Skeletal muscle cell (primary cell): Measurements from ENCODE around the gene ATP10A.

ENCODE experiments used
- DNase-seq: peaks from one replicate; pipeline ENCODE4 v3.0.0-alpha.2; 2010; ENCODE audit warnings: low read depth
- H3K4me3 ChIP-seq: 2 replicates; pipeline ENCODE4 v1.5.1; 2011; ENCODE audit warnings: low read depth, mild to moderate bottlenecking, control low read depth, low read length, moderate library complexity

The ATP10A gene

GRCh38 chr15:25832158-25832557 is 31.0 kb downstream of the ATP10A start:
- H3K4me3 ChIP-seq: no peak overlapping the region
- no peak for DNase-seq

- peak; percentile 95 for DNase-seq
- peak overlapping the region; percentile 29 for H3K4me3 ChIP-seq
These were observed 32.2 kb downstream of the ATP10A start for GRCh38 chr15:25830844-25831451.

- H3K4me3 ChIP-seq: no peak overlapping the region
- DNase-seq: no peak
These were observed 34.1 kb downstream of the ATP10A start for GRCh38 chr15:25829073-25829472.

- no peak for DNase-seq
These were observed 37.9 kb downstream of the ATP10A start for GRCh38 chr15:25825207-25825606.

GRCh38 chr15:25824618-25825017 is 38.5 kb downstream of the ATP10A start:
- no peak overlapping the region for H3K4me3 ChIP-seq
- no peak for DNase-seq

More at GRCh38 chr15:25825207-25825606, 37.9 kb downstream of the ATP10A start:
- no peak overlapping the region for H3K4me3 ChIP-seq

GRCh38 chr15:25812845-25813244 is 50.3 kb downstream of the ATP10A start:
- H3K4me3 ChIP-seq: no peak overlapping the region
- no peak for DNase-seq

GRCh38 chr15:25812073-25812472 is 51.1 kb downstream of the ATP10A start:
- no peak overlapping the region for H3K4me3 ChIP-seq
- DNase-seq: no peak

GRCh38 chr15:25811481-25811906 is 51.6 kb downstream of the ATP10A start:
- H3K4me3 ChIP-seq: no peak overlapping the region

GRCh38 chr15:25810631-25811091 is 52.5 kb downstream of the ATP10A start:
- H3K4me3 ChIP-seq: no peak overlapping the region
- DNase-seq: no peak

More at GRCh38 chr15:25811481-25811906, 51.6 kb downstream of the ATP10A start:
- no peak for DNase-seq

- H3K4me3 ChIP-seq: no peak overlapping the region
- DNase-seq: no peak
These were observed 53.0 kb downstream of the ATP10A start for GRCh38 chr15:25810154-25810553.

GRCh38 chr15:25807063-25807462 is 56.1 kb downstream of the ATP10A start:
- no peak overlapping the region for H3K4me3 ChIP-seq
- no peak for DNase-seq

GRCh38 chr15:25805031-25805430 is 58.1 kb downstream of the ATP10A start:
- no peak for DNase-seq
- H3K4me3 ChIP-seq: no peak overlapping the region

- H3K4me3 ChIP-seq: no peak overlapping the region
- DNase-seq: no peak
These were observed 58.7 kb downstream of the ATP10A start for GRCh38 chr15:25804451-25804850.

- no peak overlapping the region for H3K4me3 ChIP-seq
- no peak for DNase-seq
These were observed 59.6 kb downstream of the ATP10A start for GRCh38 chr15:25803541-25803940.

- H3K4me3 ChIP-seq: no peak overlapping the region
- DNase-seq: no peak
These were observed 60.1 kb downstream of the ATP10A start for GRCh38 chr15:25803036-25803435.

GRCh38 chr15:25802285-25802830 is 60.8 kb downstream of the ATP10A start:
- DNase-seq: no peak
- H3K4me3 ChIP-seq: no peak overlapping the region

GRCh38 chr15:25801586-25802284 is 61.4 kb downstream of the ATP10A start:
- no peak for DNase-seq
- no peak overlapping the region for H3K4me3 ChIP-seq

- no peak for DNase-seq
- H3K4me3 ChIP-seq: no peak overlapping the region
These were observed 62.2 kb downstream of the ATP10A start for GRCh38 chr15:25800761-25801515.

GRCh38 chr15:25799906-25800700 is 63.0 kb downstream of the ATP10A start:
- DNase-seq: no peak
- H3K4me3 ChIP-seq: no peak overlapping the region
